GM19351 (cell line): Measurements from ENCODE around the gene TBC1D8.

Source experiments
- ATAC-seq: cut with Tn5 transposase; IDR thresholded peaks from one replicate; pipeline ENCODE4 v1.9.1; 2021; ENCODE audit warnings: mild to moderate bottlenecking, moderate library complexity; ENCODE audit not compliant: unreplicated experiment

TBC1D8 gene

GRCh38 chr2:101004620-101005325 lies 146.4 kb downstream of the TBC1D8 start:
- no peak for ATAC-seq

- no peak for ATAC-seq
These were observed 147.9 kb downstream of the TBC1D8 start for GRCh38 chr2:101003278-101003775.

- peak; percentile 4 for ATAC-seq
These were observed 148.5 kb downstream of the TBC1D8 start for GRCh38 chr2:101002562-101003277.

- ATAC-seq = peak; percentile 97
These were observed 149.3 kb downstream of the TBC1D8 start, which contains the start of gene RPL31 for GRCh38 chr2:101001691-101002561. TSS of gene RPL31 (plus strand) at chr2:101002289. CDS start at chr2:101002702, 413 bp downstream.

GRCh38 chr2:100999995-101000394 lies 151.2 kb downstream of the TBC1D8 start:
- ATAC-seq = no peak

GRCh38 chr2:100998235-100998573 lies 153.0 kb downstream of the TBC1D8 start:
- ATAC-seq = no peak

- no peak for ATAC-seq
These were observed 153.5 kb downstream of the TBC1D8 start for GRCh38 chr2:100997509-100998234.

- ATAC-seq = no peak
These were observed 155.7 kb downstream of the TBC1D8 start for GRCh38 chr2:100995309-100996075.

- ATAC-seq = no peak
These were observed 157.9 kb downstream of the TBC1D8 start for GRCh38 chr2:100993294-100993693.

GRCh38 chr2:100992262-100992661 lies 158.9 kb downstream of the TBC1D8 start:
- ATAC-seq = no peak

- no peak for ATAC-seq
These were observed 159.8 kb downstream of the TBC1D8 start for GRCh38 chr2:100991404-100991773.

- no peak for ATAC-seq
These were observed 160.4 kb downstream of the TBC1D8 start for GRCh38 chr2:100990650-100991403.

- ATAC-seq = no peak
These were observed 161.0 kb downstream of the TBC1D8 start for GRCh38 chr2:100990166-100990565.

- no peak for ATAC-seq
These were observed 161.5 kb downstream of the TBC1D8 start for GRCh38 chr2:100989666-100990065.

GRCh38 chr2:100988630-100989417 lies 162.4 kb downstream of the TBC1D8 start:
- no peak for ATAC-seq

GRCh38 chr2:100987974-100988373 lies 163.2 kb downstream of the TBC1D8 start:
- no peak for ATAC-seq

GRCh38 chr2:100987536-100987935 lies 163.6 kb downstream of the TBC1D8 start:
- no peak for ATAC-seq

- ATAC-seq = no peak
These were observed 165.0 kb downstream of the TBC1D8 start for GRCh38 chr2:100986157-100986556.
